ENCODE measurements around the gene ARHGAP22. TPM values are rescaled to one million over a fixed set of nuclear protein-coding genes. Genes with fewer than 3 reads are reported as not detected.

Gene ARHGAP22
- polyA plus RNA-seq, 1 donor from 2014 or later = 0.15 TPM

GRCh38 chr10:48500771-48501170, 104.1 kb downstream of the ARHGAP22 start:
- Histone ChIP-seq H3K27ac (ENCODE audit: low read length) (no peak overlapping the region), H4K20me1 (ENCODE audit: insufficient read depth) (no peaks in the 10 kb centered on the region), H3K79me2 (replicated peaks; ENCODE audit: insufficient read depth, low read length) (no peaks in the 10 kb centered on the region), H3K9ac (ENCODE audit: low read length) (no peak overlapping the region), H3K36me3 (ENCODE audit: insufficient read depth, low read length) (no peaks in the 10 kb centered on the region), H3K9me2 (ENCODE audit: insufficient read depth, low read length) (no peaks in the 10 kb centered on the region), H2AFZ (ENCODE audit: low read depth, low read length) (no peak overlapping the region), H3K4me3 (ENCODE audit: low read length) (no peak overlapping the region), H3K9me3 (ENCODE audit: low read length) (no peaks in the 10 kb centered on the region), H3F3A (ENCODE audit: insufficient read depth, low read length, poor library complexity, severe bottlenecking) (no peaks in the 10 kb centered on the region), H3K4me2 (ENCODE audit: low read length) (no peak overlapping the region), H3K27me3 (ENCODE audit: insufficient read depth, low read depth, low read length) (no peaks in the 10 kb centered on the region)
- TF ChIP-seq POLR2AphosphoS5 (IDR thresholded peaks at IDR 0.05) (no peak), EZH2 (IDR thresholded peaks at IDR 0.05; ENCODE audit: borderline replicate concordance, insufficient read depth, low read length, poor library complexity, severe bottlenecking) (no peak), MXI1 (conservative IDR thresholded peaks at IDR 0.05; ENCODE audit: poor library complexity, severe bottlenecking) (no peak), REST (IDR thresholded peaks at IDR 0.05; ENCODE audit: borderline replicate concordance) (no peak), CTCF (IDR thresholded peaks at IDR 0.05; ENCODE audit: poor library complexity, severe bottlenecking) (no peak), SMC3 (conservative IDR thresholded peaks at IDR 0.05; ENCODE audit: poor library complexity) (no peak), RAD21 (conservative IDR thresholded peaks at IDR 0.05) (no peak), TAF1 (IDR thresholded peaks at IDR 0.05; ENCODE audit: low read depth) (no peak), EP300 (conservative IDR thresholded peaks at IDR 0.05; ENCODE audit: poor library complexity, severe bottlenecking) (no peak)

GRCh38 chr10:48498940-48499510, 105.8 kb downstream of the ARHGAP22 start:
- TF ChIP-seq TAF1 (IDR thresholded peaks at IDR 0.05; ENCODE audit: low read depth) = no peak
- no peak for TF ChIP-seq CTCF (IDR thresholded peaks at IDR 0.05; ENCODE audit: poor library complexity, severe bottlenecking)
- no peak for TF ChIP-seq SMC3 (conservative IDR thresholded peaks at IDR 0.05; ENCODE audit: poor library complexity)
- TF ChIP-seq EZH2 (IDR thresholded peaks at IDR 0.05; ENCODE audit: borderline replicate concordance, insufficient read depth, low read length, poor library complexity, severe bottlenecking) = no peak
- no peak for TF ChIP-seq RAD21 (conservative IDR thresholded peaks at IDR 0.05)
- no peak for TF ChIP-seq REST (IDR thresholded peaks at IDR 0.05; ENCODE audit: borderline replicate concordance)
- TF ChIP-seq MXI1 (conservative IDR thresholded peaks at IDR 0.05; ENCODE audit: poor library complexity, severe bottlenecking) = no peak
- no peak for TF ChIP-seq POLR2AphosphoS5 (IDR thresholded peaks at IDR 0.05)
- no peak for TF ChIP-seq EP300 (conservative IDR thresholded peaks at IDR 0.05; ENCODE audit: poor library complexity, severe bottlenecking)
- H3K79me2 ChIP-seq (replicated peaks; ENCODE audit: insufficient read depth, low read length) = no peaks in the 10 kb centered on the region
- no peak overlapping the region for H2AFZ ChIP-seq (ENCODE audit: low read depth, low read length)
- H3K9me2 ChIP-seq (ENCODE audit: insufficient read depth, low read length) = no peaks in the 10 kb centered on the region
- no peaks in the 10 kb centered on the region for H3K9me3 ChIP-seq (ENCODE audit: low read length)
- no peak overlapping the region for H3K27ac ChIP-seq (ENCODE audit: low read length)
- H4K20me1 ChIP-seq (ENCODE audit: insufficient read depth) = no peaks in the 10 kb centered on the region
- no peaks in the 10 kb centered on the region for H3K36me3 ChIP-seq (ENCODE audit: insufficient read depth, low read length)
- no peaks in the 10 kb centered on the region for H3F3A ChIP-seq (ENCODE audit: insufficient read depth, low read length, poor library complexity, severe bottlenecking)
- H3K4me2 ChIP-seq (ENCODE audit: low read length) = no peak overlapping the region
- no peak overlapping the region for H3K9ac ChIP-seq (ENCODE audit: low read length)
- no peak overlapping the region for H3K4me3 ChIP-seq (ENCODE audit: low read length)
- H3K27me3 ChIP-seq (ENCODE audit: insufficient read depth, low read depth, low read length) = no peaks in the 10 kb centered on the region

Data from neural cell (in vitro differentiated cells).